Left ventricle myocardium inferior (tissue), 1 donor: ENCODE data around the gene SH3BP2. TPM values are rescaled to one million over a fixed set of nuclear protein-coding genes. Genes with fewer than 3 reads are reported as not detected.

ENCODE experiments used
- DNase-seq: peaks from one replicate; pipeline ENCODE4 v3.0.0-alpha.2; 2020
- H3K27ac ChIP-seq: fragments of 200-600 bp; replicated peaks from 2 replicates; pipeline ENCODE4 v1.8.0; 2021
- H3K27me3 ChIP-seq: fragments of 200-600 bp; 2 replicates; pipeline ENCODE4 v1.8.0; 2021; ENCODE audit warnings: low read depth
- H3K36me3 ChIP-seq: fragments of 200-600 bp; 2 replicates; pipeline ENCODE4 v1.8.0; 2021
- H3K4me1 ChIP-seq: fragments of 200-600 bp; 2 replicates; pipeline ENCODE4 v1.8.0; 2021
- H3K4me3 ChIP-seq: fragments of 200-600 bp; 2 replicates; pipeline ENCODE4 v1.8.0; 2021; ENCODE audit warnings: mild to moderate bottlenecking, moderate library complexity
- H3K9me3 ChIP-seq: fragments of 200-600 bp; replicated peaks from 2 replicates; pipeline ENCODE4 v1.8.0; 2021
- CTCF ChIP-seq: fragments of 200-600 bp; IDR thresholded peaks from 2 replicates; pipeline ENCODE4 v1.8.0; 2021; ENCODE audit warnings: antibody characterized with exemption, mild to moderate bottlenecking, borderline replicate concordance
- intact Hi-C: fragments of 100-400 bp; cut with micrococcal nuclease; formaldehyde crosslinking; loops from one replicate; pipeline ENCODE4 v1.11.0; 2022
- total RNA-seq: library from RNA; stranded (reverse); fragmentation: NEBNext Ultra II Directional; extraction: Animal tissue kit (Norgen Biotek cat#: 25700); gene quantifications from one replicate; pipeline ENCODE4 v1.2.1, GENCODE V29; 2021
- donor health status: DM: no; HTN: yes; CAD: no; lungs with severe emphysema.

SH3BP2 gene
- total RNA-seq, 1 donor from 2014 or later, result 24.7 TPM

GRCh38 chr4:2848449-2848848 lies 55.6 kb downstream of the SH3BP2 start:
- peaks cover 4% of the 10 kb centered on the region for H3K36me3 ChIP-seq
- intact Hi-C loops, result no loop called here
- no peaks in the 10 kb centered on the region for H3K27me3 ChIP-seq
- TF ChIP-seq CTCF, result no peak
- H3K4me3 ChIP-seq, result no peak overlapping the region
- no peaks in the 10 kb centered on the region for H3K9me3 ChIP-seq
- peaks cover 86% of the 10 kb centered on the region for H3K4me1 ChIP-seq
- peak overlapping the region; percentile 34 for H3K27ac ChIP-seq
- DNase-seq, result no peak

DNA sequence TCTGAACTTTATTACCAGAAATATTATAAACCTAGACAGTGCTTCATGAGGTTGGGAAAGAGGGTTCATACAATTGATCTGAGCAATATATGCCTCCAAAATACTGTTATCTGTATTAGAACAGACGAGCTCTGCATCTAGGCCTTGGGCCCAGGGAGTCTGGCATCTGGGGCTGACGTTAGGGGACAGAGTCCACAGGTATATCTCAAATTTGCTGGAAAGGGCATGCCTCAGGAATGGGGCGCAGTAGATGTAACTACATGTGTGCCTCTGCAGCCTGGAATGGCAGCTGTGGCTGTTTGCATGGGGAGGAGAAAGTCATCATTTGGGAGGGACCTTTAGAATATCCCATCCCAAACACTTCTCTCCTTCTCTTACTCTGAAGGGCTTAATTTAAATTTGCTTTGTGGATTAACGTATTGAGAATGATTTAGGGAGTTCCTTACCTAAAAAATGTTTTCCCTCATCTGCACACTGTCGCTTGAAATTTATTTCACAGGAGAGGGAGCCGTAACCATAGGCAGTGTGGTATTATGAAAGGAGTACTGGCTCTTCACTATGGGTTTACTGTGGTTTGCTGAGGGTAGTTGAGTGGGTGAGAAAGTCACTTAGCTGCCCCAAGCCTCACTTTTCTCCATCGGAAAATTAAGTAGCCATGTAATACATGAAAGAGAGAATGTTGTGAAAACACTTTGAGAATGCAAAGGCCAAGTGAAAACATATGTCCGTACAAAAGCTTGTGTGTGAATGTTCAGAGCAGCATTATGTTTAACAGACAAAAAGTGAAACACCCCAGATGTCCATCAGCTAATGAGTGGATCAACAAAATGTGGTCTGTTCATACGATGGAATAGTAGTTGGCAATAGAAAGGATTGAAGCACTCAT lies 56.6 kb downstream of the SH3BP2 start:
- DNase-seq, result no peak
- peaks cover 96% of the 10 kb centered on the region for H3K4me1 ChIP-seq
- no peaks in the 10 kb centered on the region for H3K27me3 ChIP-seq
- intact Hi-C loops, result no loop called here
- H3K27ac ChIP-seq, result peak overlapping the region; percentile 34
- H3K36me3 ChIP-seq, result peaks cover 14% of the 10 kb centered on the region
- no peak overlapping the region for H3K4me3 ChIP-seq
- TF ChIP-seq CTCF, result no peak
- no peaks in the 10 kb centered on the region for H3K9me3 ChIP-seq

- no peak overlapping the region for H3K4me3 ChIP-seq
- no peak for DNase-seq
- H3K36me3 ChIP-seq, result peaks cover 14% of the 10 kb centered on the region
- peaks cover 97% of the 10 kb centered on the region for H3K4me1 ChIP-seq
- H3K27ac ChIP-seq, result peak overlapping the region; percentile 82
- intact Hi-C loops, result no loop called here
- H3K9me3 ChIP-seq, result no peaks in the 10 kb centered on the region
- no peaks in the 10 kb centered on the region for H3K27me3 ChIP-seq
- TF ChIP-seq CTCF, result no peak
These were observed 58.3 kb downstream of the SH3BP2 start for GRCh38 chr4:2850966-2851798.

DNA sequence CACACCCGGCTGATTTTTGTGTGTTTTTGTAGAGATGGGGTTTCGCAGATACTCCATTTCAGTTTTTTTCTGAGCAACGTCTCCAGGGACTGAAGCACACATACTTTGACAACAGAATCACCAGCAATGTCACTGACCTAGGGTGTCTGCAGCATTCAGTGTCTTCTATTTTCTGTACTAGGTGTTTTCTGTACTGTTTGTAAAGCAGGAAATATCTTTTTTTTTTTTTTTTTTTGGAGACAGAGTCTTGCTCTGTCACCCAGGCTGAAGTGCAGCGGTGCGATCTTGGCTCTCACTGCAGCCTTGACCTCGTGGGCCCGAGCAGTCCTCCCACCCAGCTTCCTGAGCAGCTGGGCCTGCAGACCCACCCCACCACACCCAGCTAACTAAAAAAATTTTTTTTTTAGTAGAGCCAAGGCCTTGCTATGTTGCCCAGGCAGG lies 59.6 kb downstream of the SH3BP2 start:
- Histone ChIP-seq H3K27ac (peak overlapping the region; percentile 82), H3K36me3 (peaks cover 14% of the 10 kb centered on the region), H3K4me1 (peaks cover 97% of the 10 kb centered on the region), H3K27me3 (no peaks in the 10 kb centered on the region), H3K9me3 (no peaks in the 10 kb centered on the region), H3K4me3 (peak overlapping the region; percentile 14)
- intact Hi-C loops, result no loop called here
- DNase-seq, result peak; percentile 63
- TF ChIP-seq CTCF, result no peak

DNA sequence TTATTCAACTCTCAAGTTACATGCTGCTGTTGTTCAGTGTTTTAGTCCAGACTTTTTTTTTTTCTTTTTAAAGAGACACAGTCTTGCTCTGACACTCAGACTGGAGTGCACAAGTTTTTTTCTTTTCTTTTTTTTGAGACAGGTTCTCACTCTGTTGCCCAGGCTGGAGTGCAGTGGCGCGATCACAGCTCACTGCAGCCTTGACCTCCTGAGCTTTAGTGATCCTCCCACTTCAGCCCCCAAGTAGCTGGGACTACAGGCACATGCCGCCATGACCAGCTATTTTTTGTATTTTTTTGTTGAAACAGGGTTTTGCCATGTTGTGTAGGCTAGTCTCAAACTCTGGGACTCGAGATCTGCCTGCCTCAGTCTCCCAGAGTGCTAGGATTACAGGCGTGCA lies 62.7 kb downstream of the SH3BP2 start:
- TF ChIP-seq CTCF, result no peak
- H3K9me3 ChIP-seq, result no peaks in the 10 kb centered on the region
- peaks cover 100% of the 10 kb centered on the region for H3K4me1 ChIP-seq
- no peak for DNase-seq
- peak overlapping the region; percentile 82 for H3K27ac ChIP-seq
- H3K4me3 ChIP-seq, result no peak overlapping the region
- intact Hi-C loops, result no loop called here
- H3K27me3 ChIP-seq, result no peaks in the 10 kb centered on the region
- H3K36me3 ChIP-seq, result peaks cover 14% of the 10 kb centered on the region
